Glomerular visceral epithelial cell (primary cell): ENCODE data around the gene FAM83E.
"Not testable (repeated sequence)": the region's sequence is repeated elsewhere in the genome, so short reads cannot be mapped to it uniquely, and the experiment has no call there.

Experiments used
- DNase-seq: peaks from one replicate; pipeline ENCODE4 v3.0.0-alpha.2; 2016; ENCODE audit errors: extremely low spot score

Gene FAM83E

DNA sequence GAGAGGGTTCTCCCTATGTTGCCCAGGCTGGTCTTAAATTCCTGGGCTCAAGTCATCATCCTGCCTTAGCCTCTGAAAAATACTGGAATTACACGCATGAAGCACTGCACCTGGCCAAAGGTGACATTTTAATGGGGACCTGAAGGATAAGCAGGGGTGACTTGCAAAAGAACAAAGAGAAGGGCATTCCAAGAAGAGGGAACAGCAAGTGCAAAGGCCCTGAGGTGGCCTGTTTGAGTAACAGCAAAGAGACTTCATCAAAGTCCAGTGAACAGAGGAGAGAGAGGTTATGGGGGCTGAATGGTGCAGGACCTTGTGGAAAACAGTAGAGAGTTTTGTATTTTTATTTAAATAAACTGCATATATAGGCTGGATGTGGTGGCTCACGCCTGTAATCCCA lies 27.0 kb upstream of the FAM83E start:
- no peak for DNase-seq

DNA sequence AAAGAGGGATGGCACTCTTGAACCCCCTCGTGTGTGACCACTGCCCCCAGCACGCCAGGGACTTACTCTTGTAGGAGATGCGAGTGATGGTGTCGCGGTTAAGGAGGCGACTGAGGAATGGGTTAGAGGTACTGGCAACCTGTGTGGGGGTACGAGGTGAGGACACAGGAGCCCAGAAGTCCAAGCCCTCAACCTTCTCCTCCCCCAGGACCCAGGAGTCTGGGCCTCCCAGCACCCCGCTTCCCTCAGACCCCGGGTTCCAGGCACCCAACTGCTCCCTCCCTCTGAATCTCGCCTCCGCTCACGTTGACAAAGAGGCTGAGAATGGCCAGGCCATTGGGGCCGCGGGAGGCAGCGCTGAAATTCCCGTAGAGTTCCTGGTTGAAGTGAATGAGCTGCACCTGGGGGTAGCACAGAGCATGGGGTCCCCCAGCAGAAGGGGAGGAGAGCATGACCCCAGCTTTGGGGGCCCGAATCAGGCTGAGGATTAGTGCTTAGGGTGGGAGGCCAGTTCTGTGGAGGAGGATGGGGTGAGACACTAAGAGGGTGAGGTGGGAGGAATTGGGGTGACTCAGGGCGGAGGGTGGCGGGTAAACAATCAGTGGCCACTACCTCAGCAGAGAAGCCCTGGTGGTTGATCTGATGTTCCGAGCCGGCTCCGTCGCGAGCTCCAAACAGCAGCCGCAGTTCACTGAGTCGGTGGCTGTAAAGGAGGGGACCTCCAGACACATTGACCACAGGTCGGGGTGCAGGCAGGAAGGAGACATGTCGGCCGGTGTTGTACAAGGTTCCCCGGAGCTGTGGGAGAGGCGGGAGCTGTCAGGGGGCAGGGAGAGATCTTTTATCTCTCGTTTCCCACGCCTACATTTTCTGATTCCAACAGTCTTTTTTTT lies 24.9 kb upstream of the FAM83E start:
- DNase-seq: no peak

DNA sequence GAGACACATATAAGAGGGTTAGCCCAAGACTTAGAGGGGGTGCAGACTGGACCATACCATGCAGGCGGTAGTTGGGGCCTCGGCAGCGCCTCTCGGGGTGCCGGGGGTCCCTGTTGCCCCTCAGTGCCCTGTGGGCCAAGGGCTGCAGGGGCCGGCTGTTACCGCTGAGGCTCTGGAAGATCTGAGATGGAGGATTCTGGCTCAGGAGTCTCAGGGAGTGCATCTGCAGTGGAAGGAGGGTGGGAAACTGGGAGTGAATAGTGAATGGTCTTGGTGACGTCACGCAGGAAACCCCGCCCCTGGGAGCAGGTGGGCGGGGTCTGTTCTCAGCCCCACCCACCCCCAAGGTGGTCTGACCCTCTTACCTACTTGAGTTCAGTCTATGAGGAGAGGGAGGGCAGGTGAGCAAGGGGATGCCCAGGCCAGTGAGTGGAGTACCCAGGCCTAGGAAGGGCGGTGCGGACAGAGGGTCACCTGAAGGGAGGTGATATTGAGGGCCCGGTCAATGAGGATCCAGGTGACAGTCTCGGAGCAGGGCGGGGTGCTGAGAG lies 24.0 kb upstream of the FAM83E start:
- DNase-seq: no peak

DNA sequence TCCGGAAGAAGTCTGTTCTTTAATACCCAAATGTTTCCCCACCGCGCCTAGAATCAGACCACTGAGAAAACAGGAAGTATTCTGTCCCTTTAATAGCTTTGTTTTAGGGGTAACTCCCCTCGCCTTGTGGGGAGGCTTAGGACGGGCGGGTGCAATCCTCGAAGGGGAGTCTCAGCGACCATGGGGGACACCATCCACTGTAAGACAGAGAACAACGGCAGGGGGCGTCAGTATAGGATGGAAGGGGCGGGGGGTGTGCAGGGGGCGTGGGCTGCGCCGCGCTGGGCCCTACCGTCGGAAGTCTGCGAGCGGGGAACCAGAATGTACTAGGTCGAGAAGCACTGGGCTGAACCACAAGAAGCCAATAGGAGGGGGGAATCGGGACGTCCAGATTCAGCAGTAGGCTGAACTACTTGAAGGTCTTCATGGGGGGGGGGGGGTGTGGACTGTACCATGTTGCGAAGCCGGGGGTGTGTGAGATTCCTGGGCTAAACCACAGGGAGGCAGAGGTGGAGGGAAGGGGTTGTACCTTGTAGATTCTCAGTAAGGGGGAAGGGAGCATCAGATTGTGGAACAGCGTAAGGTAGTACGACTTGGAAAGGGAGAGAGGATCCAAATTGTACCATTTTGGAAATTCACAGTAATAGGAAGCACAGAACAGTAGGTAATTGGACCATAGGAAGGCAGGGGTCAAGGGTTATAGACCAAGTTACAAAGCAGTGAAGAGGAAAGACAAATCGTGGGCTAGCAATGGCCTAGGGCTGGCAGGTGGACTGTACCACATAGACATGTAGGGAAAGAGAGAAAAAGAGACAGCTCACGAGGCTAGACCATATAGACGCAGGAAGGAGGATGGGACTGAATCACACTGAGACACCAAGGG lies 23.3 kb upstream of the FAM83E start:
- DNase-seq: peak; percentile 93

DNA sequence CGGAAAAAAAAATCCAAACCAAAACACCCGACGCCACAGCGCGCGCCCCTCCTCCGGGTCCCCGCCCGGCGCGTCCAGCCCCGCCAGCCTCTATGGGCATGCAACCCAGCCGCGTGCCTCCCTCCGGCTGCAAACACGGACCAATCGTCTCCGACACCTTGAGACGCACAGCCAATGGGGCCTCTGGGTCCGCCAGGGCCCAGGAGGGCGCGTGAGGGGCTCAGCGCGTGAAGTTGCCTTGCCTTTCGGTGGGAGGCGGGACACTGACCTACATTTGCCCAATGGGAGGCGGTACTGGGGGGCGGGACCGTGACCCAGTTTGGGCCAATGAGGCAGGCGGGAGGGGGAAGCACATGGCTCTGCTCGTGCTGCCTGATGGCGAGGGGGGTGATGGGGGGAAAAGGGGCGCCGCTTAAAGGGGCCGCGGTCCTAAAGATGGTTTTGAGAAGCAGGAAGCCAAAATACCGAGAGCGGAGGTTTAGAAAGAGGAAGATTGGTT lies 22.6 kb upstream of the FAM83E start:
- peak; percentile 99 for DNase-seq

DNA sequence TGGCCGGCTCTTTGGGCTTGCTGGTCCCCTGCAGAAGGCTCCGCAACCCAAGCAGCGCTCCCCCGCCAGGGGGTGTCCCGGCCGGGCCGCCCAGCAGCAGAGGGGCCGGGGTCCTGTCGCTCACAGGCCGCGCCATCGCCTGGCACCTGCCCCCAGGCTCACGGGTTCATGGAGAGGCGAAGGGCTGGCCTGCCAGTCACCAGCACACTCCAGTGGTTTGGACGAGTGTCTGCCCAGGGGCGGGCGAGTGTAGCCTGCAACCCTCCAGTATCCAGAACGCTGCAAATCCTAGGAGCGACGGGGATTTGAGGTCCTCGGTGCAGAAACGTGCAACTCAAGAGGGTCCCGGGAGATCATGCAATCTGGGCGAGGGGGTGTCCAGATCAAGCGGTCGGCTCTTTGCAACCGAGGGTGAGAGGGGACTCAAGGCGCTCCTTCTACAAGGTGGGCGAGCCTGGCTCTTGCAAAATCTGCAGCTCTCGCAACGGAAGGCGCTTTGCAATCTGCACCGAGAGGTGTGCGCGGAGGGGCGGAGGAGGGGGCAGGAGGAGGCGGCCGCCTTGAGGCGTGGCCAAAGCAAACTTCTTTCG lies 22.1 kb upstream of the FAM83E start, which contains the start of gene DBP:
Gene DBP (minus strand): TSS at position 521 of the 590 bp plus-strand sequence. CDS start 385 bp downstream, at position 136.
- no peak for DNase-seq

DNA sequence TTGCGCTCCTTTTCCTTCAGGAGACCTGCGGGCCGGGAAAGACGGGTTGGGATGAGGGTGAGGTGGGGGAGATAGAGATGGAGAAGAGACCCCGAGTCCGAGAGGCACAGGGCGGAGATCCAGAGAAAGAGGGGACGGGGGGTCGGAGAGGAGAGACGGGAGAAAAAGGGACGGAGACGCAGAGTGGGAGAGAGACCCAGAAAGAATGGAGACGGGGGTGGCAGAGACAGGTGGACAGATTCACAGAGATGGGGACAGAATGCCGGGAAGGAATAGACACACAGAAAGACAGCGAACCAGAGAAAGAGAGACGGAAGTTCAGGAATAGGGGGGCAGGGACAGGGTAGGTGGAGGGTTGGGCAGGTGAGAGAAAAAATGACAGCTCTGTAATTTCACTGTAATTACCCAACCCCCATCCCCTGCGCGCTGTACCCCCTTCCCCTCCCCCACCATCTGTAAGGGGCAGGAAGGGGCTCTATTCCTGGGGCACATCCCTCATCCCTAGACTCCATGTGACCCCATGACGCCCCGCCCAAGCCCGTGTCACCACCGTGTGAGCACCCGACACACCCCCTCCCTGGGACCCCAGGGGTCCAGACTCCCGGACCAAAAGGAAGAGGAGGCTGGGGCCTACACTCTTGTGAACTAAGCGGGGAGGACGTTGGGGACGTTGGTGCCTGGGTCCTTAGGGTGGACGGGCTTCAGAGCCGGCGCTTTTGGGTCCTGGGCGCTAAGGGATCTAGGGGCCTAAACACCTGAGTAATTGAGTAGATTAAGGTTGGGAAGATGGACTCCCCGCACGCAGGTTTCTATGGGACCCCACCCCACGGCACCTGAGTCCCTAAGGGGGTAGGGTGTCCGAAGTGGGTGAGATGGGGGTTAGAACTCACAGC lies 21.3 kb upstream of the FAM83E start:
- no peak for DNase-seq

DNA sequence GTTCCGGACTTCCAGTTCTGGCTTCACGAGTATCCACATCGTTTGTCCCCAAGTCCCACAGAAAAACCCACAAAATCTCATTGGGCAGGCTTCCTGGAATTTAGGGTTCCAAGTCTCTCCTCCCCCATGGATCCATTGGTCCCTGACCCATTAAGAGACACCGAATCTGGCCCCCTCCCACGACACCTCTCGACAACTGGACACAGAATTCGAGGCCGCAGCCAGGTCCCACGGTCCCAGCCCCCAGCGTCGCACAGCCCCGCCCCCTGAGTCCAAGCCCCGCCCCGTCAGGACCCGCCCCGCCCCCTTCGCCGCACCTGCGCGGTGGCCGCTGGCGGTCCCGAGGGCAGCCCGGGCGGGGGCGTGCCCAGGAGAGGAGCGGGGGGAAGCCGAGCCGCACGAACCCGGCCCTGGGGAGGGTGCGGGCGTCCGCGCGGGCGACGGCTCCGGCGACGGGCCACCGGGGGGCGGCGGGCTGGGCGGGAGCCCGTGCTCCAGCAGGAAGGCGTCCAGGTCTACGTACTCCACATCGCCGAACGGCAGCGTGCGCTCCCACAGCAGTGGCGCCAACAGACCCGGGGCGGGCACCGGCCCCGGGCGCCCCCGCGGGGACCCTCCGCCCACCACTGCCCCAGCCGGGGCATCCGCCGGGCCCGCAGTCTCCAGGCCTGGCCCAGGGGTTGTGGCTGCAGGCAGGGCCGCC lies 20.5 kb upstream of the FAM83E start:
- peak; percentile 67 for DNase-seq

DNA sequence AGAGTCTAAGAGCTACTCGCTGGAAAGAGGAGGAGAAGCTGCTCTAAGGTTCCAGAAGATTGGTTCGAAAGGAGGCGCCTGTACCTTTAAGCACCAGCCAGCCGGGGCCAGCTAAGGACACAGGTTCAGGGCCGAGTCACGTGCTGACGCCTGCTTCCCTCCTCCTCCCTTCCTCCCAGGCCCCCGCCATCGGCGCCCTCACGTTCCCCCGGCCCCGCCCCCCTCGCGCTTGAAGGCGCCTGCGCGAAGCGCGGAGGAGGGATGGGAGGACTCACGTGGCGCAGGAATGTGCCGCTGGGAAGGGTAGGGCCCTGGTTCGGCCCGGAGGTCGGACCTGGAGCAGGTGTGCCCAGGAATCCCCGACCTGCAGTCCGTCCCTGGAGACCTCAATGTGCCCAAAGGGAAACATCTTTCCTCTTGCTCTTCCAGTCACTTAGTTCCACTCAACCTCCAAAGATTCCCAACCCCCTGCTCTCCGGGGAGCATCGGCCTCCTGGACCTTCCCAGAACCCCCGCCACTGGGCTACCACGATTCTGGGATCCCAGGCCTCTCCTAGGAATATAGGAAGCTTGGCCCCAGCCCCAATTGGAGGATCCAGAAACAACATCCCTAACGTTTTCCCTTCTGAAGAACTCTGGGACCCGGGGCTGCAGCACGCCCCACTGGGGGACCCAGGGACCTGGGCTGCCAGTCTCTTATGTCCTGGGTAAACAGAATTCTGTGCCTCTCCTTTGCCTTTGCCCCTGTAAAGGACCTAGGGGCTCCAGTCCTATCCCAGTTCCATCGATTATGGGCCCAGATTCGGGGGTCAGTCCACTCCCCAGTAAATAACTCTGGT lies 19.8 kb upstream of the FAM83E start:
- peak; percentile 94 for DNase-seq

DNA sequence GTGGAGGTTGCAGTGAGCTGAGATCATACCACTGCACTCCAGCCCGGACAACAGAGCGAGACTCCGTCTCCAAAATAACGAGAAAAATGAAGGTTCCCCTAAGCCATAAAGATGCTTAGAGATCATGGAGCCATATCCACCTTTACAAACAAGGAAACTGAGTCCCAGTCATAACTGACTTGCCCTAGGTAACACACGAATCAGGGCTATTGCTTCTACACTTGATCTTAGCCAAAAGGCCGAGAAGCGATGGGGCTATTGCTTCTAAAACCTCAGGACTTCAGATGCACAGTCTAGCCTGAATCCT lies 19.1 kb upstream of the FAM83E start:
- no peak for DNase-seq

DNA sequence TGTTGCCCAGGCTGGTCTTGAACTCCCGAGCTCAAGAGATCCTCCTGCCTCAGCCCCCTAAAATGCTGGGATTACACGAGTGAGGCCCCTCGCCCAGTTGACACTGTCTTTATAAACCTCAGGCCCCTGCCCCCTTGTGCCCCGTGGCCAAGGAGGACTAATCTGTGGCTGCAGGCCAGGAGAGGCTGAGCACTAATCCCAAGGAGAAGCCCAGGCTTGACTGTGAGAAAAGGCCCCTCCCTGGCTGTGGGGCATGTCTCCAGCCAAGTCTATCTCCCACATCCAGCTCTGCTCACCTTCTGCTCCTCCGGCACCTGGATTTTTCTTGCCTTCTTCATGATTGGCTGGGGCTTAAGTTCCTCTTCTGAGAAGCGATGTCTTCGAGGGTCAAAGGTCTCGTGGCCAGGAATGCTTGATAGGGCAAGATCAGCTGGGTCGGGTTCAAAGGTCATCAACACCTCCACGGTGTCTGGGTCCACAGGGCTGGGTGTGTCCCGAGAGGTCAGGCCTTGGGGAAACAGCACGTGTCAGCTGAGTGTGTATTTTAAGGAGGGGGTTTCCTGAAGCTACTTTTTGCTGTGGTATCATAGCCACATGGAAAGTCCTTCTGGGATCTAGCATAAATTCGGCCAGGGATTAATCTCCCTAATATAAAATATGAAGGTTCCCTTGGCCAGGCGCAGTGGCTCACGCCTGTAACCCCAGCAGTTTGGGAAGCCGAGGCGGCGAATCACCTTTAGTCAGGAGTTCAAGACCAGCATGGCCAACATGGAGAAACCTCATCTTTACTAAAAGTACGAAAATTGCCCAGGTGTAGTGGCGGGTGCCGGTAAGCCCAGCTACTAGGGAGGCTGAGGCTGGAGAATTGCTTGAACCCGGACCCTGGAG lies 18.5 kb upstream of the FAM83E start:
- DNase-seq: no peak

DNA sequence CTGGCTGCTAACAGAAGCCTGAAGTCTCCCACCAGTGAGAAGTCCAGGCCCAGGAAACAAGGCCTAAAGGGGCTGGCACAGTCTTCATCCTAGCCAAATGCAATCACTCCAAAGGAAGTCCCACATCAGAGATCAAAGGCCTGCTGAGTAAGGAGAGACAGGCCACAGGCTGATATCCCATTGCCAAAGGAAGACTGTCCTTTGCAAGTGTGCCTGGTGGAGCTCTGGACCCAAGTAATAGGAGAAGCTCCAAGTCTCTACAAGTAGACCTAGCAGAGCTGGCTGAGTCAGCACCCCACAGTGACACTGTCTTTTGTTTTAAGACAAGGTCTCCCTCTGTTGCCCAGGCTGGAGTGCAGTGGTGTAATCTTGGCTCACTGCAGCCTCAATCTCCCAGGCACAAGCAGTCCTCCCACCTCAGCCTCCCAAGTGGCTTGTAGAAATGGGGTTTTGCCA lies 17.8 kb upstream of the FAM83E start:
- peak; percentile 66 for DNase-seq

DNA sequence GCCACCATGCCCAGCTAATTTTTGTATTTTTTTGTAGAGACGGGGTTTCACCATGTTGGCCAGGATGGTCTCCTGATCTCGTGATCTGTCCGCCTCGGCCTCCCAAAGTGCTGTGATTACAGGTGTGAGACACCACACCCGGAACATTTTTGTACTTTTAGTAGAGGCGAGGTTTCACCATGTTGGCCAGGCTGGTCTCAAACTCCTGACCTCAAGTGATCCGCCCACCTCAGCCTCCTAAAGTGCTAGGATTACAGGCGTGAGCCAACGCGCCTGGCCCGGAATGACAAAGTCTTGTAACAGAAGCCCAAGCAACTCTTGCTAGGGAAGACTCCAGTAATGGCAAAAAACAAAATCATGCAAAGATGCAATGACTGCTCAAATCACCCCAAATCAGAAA lies 17.4 kb upstream of the FAM83E start:
- not testable (repeated sequence) for DNase-seq

DNA sequence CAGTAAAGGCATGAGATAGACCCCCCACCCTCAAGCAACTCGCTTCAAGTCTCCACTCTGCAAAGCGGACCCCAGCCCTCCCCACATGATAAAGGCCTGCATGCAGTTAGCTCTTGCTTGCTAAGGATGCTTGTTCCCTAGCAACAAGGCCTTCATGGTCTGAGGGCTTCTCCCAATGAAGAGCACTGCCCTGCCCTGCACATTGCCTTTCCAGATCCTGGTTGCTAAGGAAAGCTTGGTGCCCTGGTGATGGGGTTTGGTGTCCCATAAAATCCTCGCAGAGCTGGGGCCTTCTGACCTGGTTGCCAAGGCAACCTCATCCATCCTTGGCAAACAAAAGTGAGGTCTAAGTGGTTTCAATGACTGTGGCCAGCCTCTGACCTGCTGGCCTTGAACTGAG lies 16.3 kb upstream of the FAM83E start:
- no peak for DNase-seq

DNA sequence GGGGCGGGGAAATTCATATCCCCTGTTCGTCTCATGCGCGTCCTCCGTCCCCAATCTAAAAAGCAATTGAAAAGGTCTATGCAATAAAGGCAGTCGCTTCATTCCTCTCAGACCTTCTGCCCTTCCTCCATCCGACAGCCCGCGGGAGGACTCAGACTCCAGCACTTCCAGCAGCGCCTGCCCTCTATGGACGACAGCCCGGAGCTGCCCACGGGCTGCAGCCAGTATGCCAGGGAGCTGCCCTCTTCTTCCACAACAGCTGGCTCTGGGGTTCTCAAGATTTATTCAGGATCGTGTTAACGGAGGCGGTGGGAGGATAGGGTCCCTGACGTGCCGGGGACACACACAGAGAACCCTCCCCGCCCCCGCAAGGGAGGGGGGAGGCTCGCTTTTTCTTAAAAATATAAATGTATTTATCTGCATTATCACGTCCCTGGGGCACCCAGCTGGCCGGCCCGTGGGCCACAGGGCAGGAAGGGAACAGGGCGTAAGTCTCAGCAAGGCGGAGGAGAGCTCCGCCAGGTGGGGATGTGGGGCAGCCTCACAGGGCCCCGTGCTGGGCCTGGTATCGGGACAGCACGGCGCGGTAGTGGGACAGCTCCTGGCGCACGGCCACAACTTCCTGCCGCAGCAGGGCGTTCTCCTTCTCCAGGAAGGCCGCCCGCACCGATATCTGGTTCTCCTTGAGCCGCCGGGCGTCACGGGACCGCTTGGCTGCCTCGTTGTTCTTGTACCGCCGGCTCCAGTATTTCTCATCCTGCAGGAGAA lies 15.6 kb upstream of the FAM83E start:
- DNase-seq: no peak

DNA sequence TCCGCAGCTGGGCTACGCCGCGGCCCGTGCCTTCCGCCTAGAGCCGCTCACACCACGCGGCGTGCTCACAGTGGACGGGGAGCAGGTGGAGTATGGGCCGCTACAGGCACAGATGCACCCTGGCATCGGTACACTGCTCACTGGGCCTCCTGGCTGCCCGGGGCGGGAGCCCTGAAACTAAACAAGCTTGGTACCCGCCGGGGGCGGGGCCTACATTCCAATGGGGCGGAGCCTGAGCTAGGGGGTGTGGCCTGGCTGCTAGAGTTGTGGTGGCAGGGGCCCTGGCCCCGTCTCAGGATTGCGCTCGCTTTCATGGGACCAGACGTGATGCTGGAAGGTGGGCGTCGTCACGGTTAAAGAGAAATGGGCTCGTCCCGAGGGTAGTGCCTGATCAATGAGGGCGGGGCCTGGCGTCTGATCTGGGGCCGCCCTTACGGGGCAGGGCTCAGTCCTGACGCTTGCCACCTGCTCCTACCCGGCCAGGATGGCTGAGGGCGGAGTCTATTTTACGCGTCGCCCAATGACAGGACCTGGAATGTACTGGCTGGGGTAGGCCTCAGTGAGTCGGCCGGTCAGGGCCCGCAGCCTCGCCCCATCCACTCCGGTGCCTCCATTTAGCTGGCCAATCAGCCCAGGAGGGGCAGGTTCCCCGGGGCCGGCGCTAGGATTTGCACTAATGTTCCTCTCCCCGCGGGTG lies 14.9 kb upstream of the FAM83E start:
- no peak for DNase-seq

DNA sequence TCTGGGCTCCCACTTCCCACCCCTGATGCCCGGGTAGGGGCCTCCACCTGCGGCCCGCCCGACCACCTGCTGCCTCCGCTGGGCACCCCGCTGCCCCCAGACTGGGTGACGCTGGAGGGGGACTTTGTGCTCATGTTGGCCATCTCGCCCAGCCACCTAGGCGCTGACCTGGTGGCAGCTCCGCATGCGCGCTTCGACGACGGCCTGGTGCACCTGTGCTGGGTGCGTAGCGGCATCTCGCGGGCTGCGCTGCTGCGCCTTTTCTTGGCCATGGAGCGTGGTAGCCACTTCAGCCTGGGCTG lies 14.4 kb upstream of the FAM83E start:
- DNase-seq: no peak
